HCT116 (cell line): ENCODE measurements around the gene OSTF1.

Source experiments
- POLR2AphosphoS5 ChIP-seq: IDR thresholded peaks from 2 replicates; pipeline ENCODE4 v1.6.1; 2011; ENCODE audit warnings: mild to moderate bottlenecking, low read depth, low read length, moderate library complexity
- TF ChIP-seq, protein P1 (sequence below), 3 experiments: fragments of 200-600 bp in 1 of 3; sonication (generic) in 1 of 3; IDR thresholded peaks in 2 of 3; conservative IDR thresholded peaks in 1 of 3; 2 replicates each; pipeline ENCODE4 v1.5.1; 2012 to 2017; ENCODE audit warnings: low read depth in 2 of 3, low read length in 2 of 3, antibody characterized with exemption in 1 of 3, borderline replicate concordance in 1 of 3, control low read depth in 1 of 3, mild to moderate bottlenecking in 1 of 3, mixed read lengths in 1 of 3, mixed run types in 1 of 3, moderate library complexity in 1 of 3; ENCODE audit not compliant: insufficient read depth in 1 of 3

DNA sequence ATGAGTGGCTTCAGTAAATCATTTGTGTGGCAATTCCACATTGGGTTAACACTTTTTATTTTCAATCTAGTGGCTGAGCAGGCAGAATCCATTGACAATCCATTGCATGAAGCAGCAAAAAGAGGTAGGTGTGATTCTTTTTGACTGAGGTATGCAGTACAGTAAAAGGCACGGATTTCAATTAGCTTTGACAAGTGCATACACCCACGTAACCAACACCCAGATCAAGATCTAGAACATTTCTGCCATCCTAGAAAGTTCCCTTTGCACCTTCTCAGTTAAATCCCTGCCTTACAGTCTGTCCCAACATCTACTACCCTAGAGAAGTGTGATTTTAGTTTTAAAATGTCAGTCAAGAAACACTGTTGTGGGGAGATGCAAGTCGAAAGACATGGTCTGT lies 43.4 kb downstream of the OSTF1 start:
- TF ChIP-seq POLR2AphosphoS5 = no peak
- TF ChIP-seq, protein P1, sequence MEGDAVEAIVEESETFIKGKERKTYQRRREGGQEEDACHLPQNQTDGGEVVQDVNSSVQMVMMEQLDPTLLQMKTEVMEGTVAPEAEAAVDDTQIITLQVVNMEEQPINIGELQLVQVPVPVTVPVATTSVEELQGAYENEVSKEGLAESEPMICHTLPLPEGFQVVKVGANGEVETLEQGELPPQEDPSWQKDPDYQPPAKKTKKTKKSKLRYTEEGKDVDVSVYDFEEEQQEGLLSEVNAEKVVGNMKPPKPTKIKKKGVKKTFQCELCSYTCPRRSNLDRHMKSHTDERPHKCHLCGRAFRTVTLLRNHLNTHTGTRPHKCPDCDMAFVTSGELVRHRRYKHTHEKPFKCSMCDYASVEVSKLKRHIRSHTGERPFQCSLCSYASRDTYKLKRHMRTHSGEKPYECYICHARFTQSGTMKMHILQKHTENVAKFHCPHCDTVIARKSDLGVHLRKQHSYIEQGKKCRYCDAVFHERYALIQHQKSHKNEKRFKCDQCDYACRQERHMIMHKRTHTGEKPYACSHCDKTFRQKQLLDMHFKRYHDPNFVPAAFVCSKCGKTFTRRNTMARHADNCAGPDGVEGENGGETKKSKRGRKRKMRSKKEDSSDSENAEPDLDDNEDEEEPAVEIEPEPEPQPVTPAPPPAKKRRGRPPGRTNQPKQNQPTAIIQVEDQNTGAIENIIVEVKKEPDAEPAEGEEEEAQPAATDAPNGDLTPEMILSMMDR (IDR thresholded peaks at IDR 0.05 in 2 of 3, conservative IDR thresholded peaks at IDR 0.05 in 1 of 3; ENCODE audit: borderline replicate concordance in 1 of 3, insufficient read depth in 1 of 3, low read depth in 2 of 3, low read length in 2 of 3) = no peak
